Ovary (tissue), 3 donors: Measurements from ENCODE around the gene LDHAL6B.

ENCODE experiments used
- CTCF ChIP-seq, 3 donors: fragments of 450-650 bp in 2 of 3; fragments of 200-600 bp in 1 of 3; IDR thresholded peaks; one replicate each; pipeline versions ENCODE4 v1.5.1 to v1.8.0; 2016 to 2022; ENCODE audit warnings: antibody characterized with exemption in 3 of 3, mild to moderate bottlenecking in 1 of 3
- EP300 ChIP-seq: sonication (generic); formaldehyde crosslinking; IDR thresholded peaks from one replicate; pipeline ENCODE4 v1.6.1; 2017; ENCODE audit warnings: antibody characterized with exemption
- POLR2A ChIP-seq: fragments of 450-650 bp; IDR thresholded peaks from one replicate; pipeline ENCODE4 v1.6.1; 2017; ENCODE audit warnings: antibody characterized with exemption, mild to moderate bottlenecking, moderate library complexity
- donor health status: DM: no; HTN: no; CAD: no.

- no peak for TF ChIP-seq EP300
- no peak for TF ChIP-seq CTCF (IDR thresholded peaks at IDR 0.05)
- TF ChIP-seq POLR2A, result no peak
Measured at GRCh38 chr15:59178151-59178695, 28.4 kb upstream of the LDHAL6B start.
